ENCODE data around the gene SLC30A5.

DNA sequence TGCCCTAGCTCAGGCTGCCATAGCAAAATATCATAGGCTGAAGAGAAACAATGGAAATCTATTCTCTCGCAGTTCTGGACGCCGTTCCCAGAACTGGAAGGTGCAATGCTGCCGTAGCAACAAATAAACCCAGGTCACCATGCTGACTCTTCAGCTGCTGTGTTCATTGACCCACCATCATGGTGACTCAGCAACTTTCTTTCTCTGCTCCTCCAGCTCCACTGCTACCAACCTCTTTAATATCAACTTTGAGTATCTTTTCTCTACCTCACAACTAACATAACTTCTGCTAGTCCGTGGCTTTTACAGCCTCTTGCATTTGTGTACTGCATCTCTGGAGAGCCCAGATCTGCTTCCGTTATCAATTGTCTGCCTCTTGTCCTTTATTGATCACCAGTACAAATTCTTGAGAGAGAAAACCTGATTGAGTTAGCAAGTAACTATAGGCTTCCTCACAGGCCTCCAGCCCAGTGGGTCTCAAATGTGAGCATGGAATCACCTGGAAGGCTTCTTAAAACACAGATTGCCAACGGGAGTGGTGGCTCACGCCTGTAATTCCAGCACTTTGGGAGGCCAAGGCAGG lies 47.3 kb upstream of the SLC30A5 start:
- TF ChIP-seq, protein P1, sequence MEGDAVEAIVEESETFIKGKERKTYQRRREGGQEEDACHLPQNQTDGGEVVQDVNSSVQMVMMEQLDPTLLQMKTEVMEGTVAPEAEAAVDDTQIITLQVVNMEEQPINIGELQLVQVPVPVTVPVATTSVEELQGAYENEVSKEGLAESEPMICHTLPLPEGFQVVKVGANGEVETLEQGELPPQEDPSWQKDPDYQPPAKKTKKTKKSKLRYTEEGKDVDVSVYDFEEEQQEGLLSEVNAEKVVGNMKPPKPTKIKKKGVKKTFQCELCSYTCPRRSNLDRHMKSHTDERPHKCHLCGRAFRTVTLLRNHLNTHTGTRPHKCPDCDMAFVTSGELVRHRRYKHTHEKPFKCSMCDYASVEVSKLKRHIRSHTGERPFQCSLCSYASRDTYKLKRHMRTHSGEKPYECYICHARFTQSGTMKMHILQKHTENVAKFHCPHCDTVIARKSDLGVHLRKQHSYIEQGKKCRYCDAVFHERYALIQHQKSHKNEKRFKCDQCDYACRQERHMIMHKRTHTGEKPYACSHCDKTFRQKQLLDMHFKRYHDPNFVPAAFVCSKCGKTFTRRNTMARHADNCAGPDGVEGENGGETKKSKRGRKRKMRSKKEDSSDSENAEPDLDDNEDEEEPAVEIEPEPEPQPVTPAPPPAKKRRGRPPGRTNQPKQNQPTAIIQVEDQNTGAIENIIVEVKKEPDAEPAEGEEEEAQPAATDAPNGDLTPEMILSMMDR (IDR thresholded peaks at IDR 0.05): no peak
- no peak for TF ChIP-seq EZH2 (IDR thresholded peaks at IDR 0.05)
- no peak for TF ChIP-seq EZH2phosphoT487 (IDR thresholded peaks at IDR 0.05)

Data from neural progenitor cell (in vitro differentiated cells).